HepG2 (cell line): Measurements from ENCODE around the gene CDC6. TPM values are rescaled to one million over a fixed set of nuclear protein-coding genes. Genes with fewer than 3 reads are reported as not detected.

ENCODE experiments used
- AHR ChIP-seq: IDR thresholded peaks from 2 replicates; pipeline ENCODE4 v1.6.1; 2018; ENCODE audit warnings: missing genetic modification reagents, missing compliant biosample characterization
- ATF7-NPFF ChIP-seq: sonication (generic); formaldehyde crosslinking; IDR thresholded peaks from 2 replicates; pipeline ENCODE4 v1.8.1; 2023; ENCODE audit warnings: mild to moderate bottlenecking, low read depth, missing genetic modification reagents, moderate library complexity
- BCL6 ChIP-seq: IDR thresholded peaks from 2 replicates; pipeline ENCODE4 v1.6.1; 2016; ENCODE audit warnings: missing genetic modification reagents, missing compliant biosample characterization
- CBX5 ChIP-seq: sonication (generic); formaldehyde crosslinking; IDR thresholded peaks from 2 replicates; pipeline ENCODE4 v1.4.0; 2020; ENCODE audit warnings: missing genetic modification reagents, borderline replicate concordance
- ELF1 ChIP-seq: sonication (generic); formaldehyde crosslinking; IDR thresholded peaks from 2 replicates; pipeline ENCODE4 v1.4.0; 2020; ENCODE audit warnings: missing genetic modification reagents
- IKZF4 ChIP-seq: sonication (generic); formaldehyde crosslinking; IDR thresholded peaks from 2 replicates; pipeline ENCODE4 v1.5.1; 2020; ENCODE audit warnings: borderline replicate concordance, mild to moderate bottlenecking, low read depth, missing genetic modification reagents; ENCODE audit errors: not compliant biosample characterization
- MXD4 ChIP-seq: IDR thresholded peaks from 2 replicates; pipeline ENCODE4 v1.6.1; 2016; ENCODE audit warnings: mild to moderate bottlenecking, missing biosample characterization, missing genetic modification reagents
- NCOA1 ChIP-seq: sonication (generic); formaldehyde crosslinking; IDR thresholded peaks from 2 replicates; pipeline ENCODE4 v1.9.0; 2021; ENCODE audit warnings: missing genetic modification reagents
- RXRB ChIP-seq: IDR thresholded peaks from 2 replicates; pipeline ENCODE4 v1.6.1; 2016; ENCODE audit warnings: borderline replicate concordance, missing genetic modification reagents, missing compliant biosample characterization
- SALL1 ChIP-seq: sonication (generic); formaldehyde crosslinking; IDR thresholded peaks from 2 replicates; pipeline ENCODE4 v1.8.0; 2022; ENCODE audit warnings: mild to moderate bottlenecking, missing genetic modification reagents
- TSC22D2 ChIP-seq: sonication (generic); formaldehyde crosslinking; IDR thresholded peaks from 2 replicates; pipeline ENCODE4 v1.5.1; 2020; ENCODE audit warnings: missing genetic modification reagents, mild to moderate bottlenecking, borderline replicate concordance
- ZKSCAN1 ChIP-seq: fragments of 150-350 bp; IDR thresholded peaks from 2 replicates; pipeline ENCODE4 v1.6.1; 2014; ENCODE audit warnings: low read length
- ZNF768 ChIP-seq: sonication (generic); formaldehyde crosslinking; IDR thresholded peaks from 2 replicates; pipeline ENCODE4 v1.4.0; 2020; ENCODE audit warnings: missing genetic modification reagents
- ZNF878 ChIP-seq: sonication (generic); formaldehyde crosslinking; IDR thresholded peaks from 2 replicates; pipeline ENCODE4 v1.8.1; 2023; ENCODE audit warnings: mild to moderate bottlenecking, missing genetic modification reagents, moderate library complexity
- ZNF879 ChIP-seq: sonication (generic); formaldehyde crosslinking; IDR thresholded peaks from 2 replicates; pipeline ENCODE4 v1.8.1; 2023; ENCODE audit warnings: missing genetic modification reagents
- ZSCAN31 ChIP-seq: sonication (generic); formaldehyde crosslinking; IDR thresholded peaks from 2 replicates; pipeline ENCODE4 v1.5.0; 2020; ENCODE audit warnings: low read depth, mild to moderate bottlenecking, missing genetic modification reagents
- polyA plus RNA-seq, 8 experiments: library from polyadenylated mRNA; depleted of rRNA in 3 of 8; stranded (reverse) in 7 of 8; unstranded in 1 of 8; fragments of >200 nt; fragmentation: Illumina TruSeq in 4 of 8; extraction: Trizol in 4 of 8; gene quantifications; 2 replicates each; pipeline versions ENCODE4 v1.2.1 to v1.2.3, GENCODE V29; 2011 to 2016; ENCODE audit warnings: low read depth in 4 of 8, missing spikeins in 1 of 8, mixed read lengths in 1 of 8; ENCODE audit not compliant: insufficient read depth in 1 of 8
- total RNA-seq, 5 experiments: library from RNA; depleted of rRNA; stranded (reverse); fragments of >200 nt; fragmentation: Illumina TruSeq; extraction: Trizol; gene quantifications; 2 replicates each; pipeline ENCODE4 v1.2.3, GENCODE V29; 2016; ENCODE audit warnings: low read depth in 1 of 5
- TF ChIP-seq, protein P1 (sequence below): IDR thresholded peaks from 2 replicates; pipeline ENCODE4 v1.6.1; 2016
- TF ChIP-seq, protein P2 (sequence below): sonication (generic); formaldehyde crosslinking; IDR thresholded peaks from 2 replicates; pipeline ENCODE4 v1.5.1; 2020; ENCODE audit warnings: mild to moderate bottlenecking, missing genetic modification reagents
- TF ChIP-seq, protein P3 (sequence below): sonication (generic); formaldehyde crosslinking; IDR thresholded peaks from 2 replicates; pipeline ENCODE4 v1.4.0; 2020; ENCODE audit warnings: missing genetic modification reagents
- TF ChIP-seq, protein P4 (sequence below): sonication (generic); formaldehyde crosslinking; IDR thresholded peaks from 2 replicates; pipeline ENCODE4 v1.8.1; 2023; ENCODE audit warnings: mild to moderate bottlenecking, moderate library complexity, missing genetic modification reagents

CDC6 gene
- total and polyA plus RNA-seq, 2 of the 13 experiments (the other 11 are each of a cell fraction or from before 2014, with no cell fraction given), result 17.4 to 114 TPM

GRCh38 chr17:40309031-40309948, 21.6 kb downstream of the CDC6 start, which contains the start of gene RARA (continued):
- TF ChIP-seq, protein P1, sequence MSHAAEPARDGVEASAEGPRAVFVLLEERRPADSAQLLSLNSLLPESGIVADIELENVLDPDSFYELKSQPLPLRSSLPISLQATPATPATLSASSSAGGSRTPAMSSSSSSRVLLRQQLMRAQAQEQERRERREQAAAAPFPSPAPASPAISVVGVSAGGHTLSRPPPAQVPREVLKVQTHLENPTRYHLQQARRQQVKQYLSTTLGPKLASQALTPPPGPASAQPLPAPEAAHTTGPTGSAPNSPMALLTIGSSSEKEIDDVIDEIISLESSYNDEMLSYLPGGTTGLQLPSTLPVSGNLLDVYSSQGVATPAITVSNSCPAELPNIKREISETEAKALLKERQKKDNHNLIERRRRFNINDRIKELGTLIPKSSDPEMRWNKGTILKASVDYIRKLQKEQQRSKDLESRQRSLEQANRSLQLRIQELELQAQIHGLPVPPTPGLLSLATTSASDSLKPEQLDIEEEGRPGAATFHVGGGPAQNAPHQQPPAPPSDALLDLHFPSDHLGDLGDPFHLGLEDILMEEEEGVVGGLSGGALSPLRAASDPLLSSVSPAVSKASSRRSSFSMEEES (CRISPR knock-in tag), result peak; percentile 51; the same call in 1 of the 2 replicates
- TF ChIP-seq, protein P2, sequence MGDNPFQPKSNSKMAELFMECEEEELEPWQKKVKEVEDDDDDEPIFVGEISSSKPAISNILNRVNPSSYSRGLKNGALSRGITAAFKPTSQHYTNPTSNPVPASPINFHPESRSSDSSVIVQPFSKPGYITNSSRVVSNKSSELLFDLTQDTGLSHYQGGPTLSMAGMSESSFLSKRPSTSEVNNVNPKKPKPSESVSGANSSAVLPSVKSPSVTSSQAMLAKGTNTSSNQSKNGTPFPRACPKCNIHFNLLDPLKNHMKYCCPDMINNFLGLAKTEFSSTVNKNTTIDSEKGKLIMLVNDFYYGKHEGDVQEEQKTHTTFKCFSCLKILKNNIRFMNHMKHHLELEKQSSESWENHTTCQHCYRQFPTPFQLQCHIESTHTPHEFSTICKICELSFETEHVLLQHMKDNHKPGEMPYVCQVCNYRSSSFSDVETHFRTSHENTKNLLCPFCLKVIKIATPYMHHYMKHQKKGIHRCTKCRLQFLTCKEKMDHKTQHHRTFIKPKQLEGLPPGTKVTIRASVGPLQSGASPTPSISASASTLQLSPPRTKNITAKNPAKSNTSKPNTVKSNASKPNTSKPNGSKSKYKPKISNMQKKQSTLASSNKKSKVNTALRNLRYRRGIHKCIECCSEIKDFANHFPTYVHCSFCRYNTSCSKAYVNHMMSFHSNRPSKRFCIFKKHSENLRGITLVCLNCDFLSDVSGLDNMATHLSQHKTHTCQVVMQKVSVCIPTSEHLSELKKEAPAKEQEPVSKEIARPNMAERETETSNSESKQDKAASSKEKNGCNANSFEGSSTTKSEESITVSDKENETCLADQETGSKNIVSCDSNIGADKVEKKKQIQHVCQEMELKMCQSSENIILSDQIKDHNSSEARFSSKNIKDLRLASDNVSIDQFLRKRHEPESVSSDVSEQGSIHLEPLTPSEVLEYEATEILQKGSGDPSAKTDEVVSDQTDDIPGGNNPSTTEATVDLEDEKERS, result peak; percentile 58; the same call in 1 of the 2 replicates
- TF ChIP-seq ZNF879 (CRISPR knock-in tag), result no peak
- TF ChIP-seq ATF7-NPFF (CRISPR knock-in tag), result no peak
- no peak for TF ChIP-seq ZKSCAN1
- no peak for TF ChIP-seq TSC22D2
- TF ChIP-seq ELF1 (CRISPR knock-in tag), result no peak
- no peak for TF ChIP-seq RXRB (CRISPR knock-in tag)
- peak; percentile 28; the same call in 1 of the 2 replicates for TF ChIP-seq BCL6
- TF ChIP-seq, protein P3, sequence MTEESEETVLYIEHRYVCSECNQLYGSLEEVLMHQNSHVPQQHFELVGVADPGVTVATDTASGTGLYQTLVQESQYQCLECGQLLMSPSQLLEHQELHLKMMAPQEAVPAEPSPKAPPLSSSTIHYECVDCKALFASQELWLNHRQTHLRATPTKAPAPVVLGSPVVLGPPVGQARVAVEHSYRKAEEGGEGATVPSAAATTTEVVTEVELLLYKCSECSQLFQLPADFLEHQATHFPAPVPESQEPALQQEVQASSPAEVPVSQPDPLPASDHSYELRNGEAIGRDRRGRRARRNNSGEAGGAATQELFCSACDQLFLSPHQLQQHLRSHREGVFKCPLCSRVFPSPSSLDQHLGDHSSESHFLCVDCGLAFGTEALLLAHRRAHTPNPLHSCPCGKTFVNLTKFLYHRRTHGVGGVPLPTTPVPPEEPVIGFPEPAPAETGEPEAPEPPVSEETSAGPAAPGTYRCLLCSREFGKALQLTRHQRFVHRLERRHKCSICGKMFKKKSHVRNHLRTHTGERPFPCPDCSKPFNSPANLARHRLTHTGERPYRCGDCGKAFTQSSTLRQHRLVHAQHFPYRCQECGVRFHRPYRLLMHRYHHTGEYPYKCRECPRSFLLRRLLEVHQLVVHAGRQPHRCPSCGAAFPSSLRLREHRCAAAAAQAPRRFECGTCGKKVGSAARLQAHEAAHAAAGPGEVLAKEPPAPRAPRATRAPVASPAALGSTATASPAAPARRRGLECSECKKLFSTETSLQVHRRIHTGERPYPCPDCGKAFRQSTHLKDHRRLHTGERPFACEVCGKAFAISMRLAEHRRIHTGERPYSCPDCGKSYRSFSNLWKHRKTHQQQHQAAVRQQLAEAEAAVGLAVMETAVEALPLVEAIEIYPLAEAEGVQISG, result peak; percentile 52; the same call in 1 of the 2 replicates
- no peak for TF ChIP-seq NCOA1 (CRISPR knock-in tag)
- 0 out of 2 replicates have a peak, but pooled peaks have one; percentile 36 for TF ChIP-seq MXD4
- peak; percentile 65 for TF ChIP-seq SALL1 (CRISPR knock-in tag)
- peak; percentile 78 for TF ChIP-seq ZSCAN31 (CRISPR knock-in tag)
- TF ChIP-seq CBX5 (CRISPR knock-in tag), result peak; percentile 37; the same call in 1 of the 2 replicates
- TF ChIP-seq, protein P4, sequence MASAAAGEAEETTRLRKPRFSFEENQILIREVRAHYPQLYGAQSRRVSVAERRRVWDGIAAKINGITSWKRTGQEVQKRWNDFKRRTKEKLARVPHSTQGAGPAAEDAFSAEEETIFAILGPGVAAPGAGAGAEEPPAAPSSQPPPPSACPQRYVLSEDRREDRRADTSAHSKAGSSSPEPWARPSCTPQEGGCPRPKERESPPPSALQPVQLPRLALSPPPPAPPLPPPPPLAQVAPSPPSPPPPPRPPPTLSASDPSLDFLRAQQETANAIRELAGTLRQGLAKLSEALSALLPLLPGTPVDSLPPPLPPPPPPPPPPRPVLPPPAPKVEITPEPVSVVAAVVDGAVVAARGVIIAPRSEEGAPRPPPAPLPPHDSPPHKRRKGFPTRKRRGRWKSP (CRISPR knock-in tag), result peak; percentile 65; the same call in 1 of the 2 replicates
- peak; percentile 56 for TF ChIP-seq IKZF4 (CRISPR knock-in tag)
- TF ChIP-seq AHR (CRISPR knock-in tag), result peak; percentile 76; the same call in 1 of the 2 replicates
- TF ChIP-seq ZNF768 (CRISPR knock-in tag), result peak; percentile 86; the same call in 1 of the 2 replicates
- peak; percentile 73; the same call in 1 of the 2 replicates for TF ChIP-seq ZNF878
